Lower lobe of right lung (tissue), 2 donors: Measurements from ENCODE around the gene MYH9. TPM values are rescaled to one million over a fixed set of nuclear protein-coding genes. Genes with fewer than 3 reads are reported as not detected.
"Not testable (repeated sequence)": the region's sequence is repeated elsewhere in the genome, so short reads cannot be mapped to it uniquely, and the experiment has no call there.

Experiments used
- ATAC-seq, 2 donors: fragments of 200-7000 bp; cut with Tn5 transposase; one replicate each; pipeline ENCODE4 v1.9.1; 2020 to 2022; ENCODE audit warnings: mild to moderate bottlenecking in 2 of 2, moderate library complexity in 2 of 2
- DNase-seq: peaks from one replicate; pipeline ENCODE4 v3.0.0-alpha.2; 2020
- H3K27ac ChIP-seq: fragments of 200-600 bp; one replicate; pipeline ENCODE4 v1.8.0; 2022
- H3K27me3 ChIP-seq: fragments of 200-600 bp; one replicate; pipeline ENCODE4 v1.8.0; 2022; ENCODE audit warnings: low read depth
- H3K36me3 ChIP-seq: fragments of 200-600 bp; one replicate; pipeline ENCODE4 v1.8.0; 2022; ENCODE audit warnings: mild to moderate bottlenecking
- H3K4me1 ChIP-seq: fragments of 200-600 bp; one replicate; pipeline ENCODE4 v1.8.0; 2022
- H3K4me3 ChIP-seq: fragments of 200-600 bp; one replicate; pipeline ENCODE4 v1.8.0; 2022; ENCODE audit warnings: mild to moderate bottlenecking
- H3K9me3 ChIP-seq: fragments of 200-600 bp; one replicate; pipeline ENCODE4 v1.8.0; 2022
- CTCF ChIP-seq: fragments of 200-600 bp; IDR thresholded peaks from one replicate; pipeline ENCODE4 v1.8.0; 2022; ENCODE audit warnings: antibody characterized with exemption, mild to moderate bottlenecking
- intact Hi-C: fragments of 100-400 bp; cut with DNase I; formaldehyde crosslinking; loops from one replicate; pipeline ENCODE4 v1.11.0; 2022
- total RNA-seq: library from RNA; stranded (reverse); fragmentation: NEBNext Ultra II Directional; extraction: Animal tissue kit (Norgen Biotek cat#: 25700); gene quantifications from one replicate; pipeline ENCODE4 v1.2.1, GENCODE V29; 2021
- donor health status: DM: no; HTN: yes; CAD: no; lungs with severe emphysema.

MYH9 gene
- total RNA-seq, 1 donor from 2014 or later: 659 TPM

GRCh38 chr22:36417281-36417686 is 29.5 kb upstream of the MYH9 start:
- H3K4me3 ChIP-seq: no peak overlapping the region
- ATAC-seq (peak; percentile 82 to 88), DNase-seq (peak; percentile 69)
- no peaks in the 10 kb centered on the region for H3K27me3 ChIP-seq
- TF ChIP-seq CTCF: no peak
- H3K4me1 ChIP-seq: peaks cover 24% of the 10 kb centered on the region
- no peaks in the 10 kb centered on the region for H3K36me3 ChIP-seq
- H3K9me3 ChIP-seq: no peaks in the 10 kb centered on the region
- intact Hi-C loops: no loop called here
- H3K27ac ChIP-seq: peak overlapping the region; percentile 18

- Histone ChIP-seq H3K4me3 (no peak overlapping the region), H3K27me3 (no peaks in the 10 kb centered on the region), H3K4me1 (peaks cover 33% of the 10 kb centered on the region), H3K9me3 (no peaks in the 10 kb centered on the region), H3K36me3 (no peaks in the 10 kb centered on the region), H3K27ac (no peak overlapping the region)
- ATAC-seq (no peak), DNase-seq (no peak)
- TF ChIP-seq CTCF: no peak
- intact Hi-C loops: no loop called here
Measured at GRCh38 chr22:36415415-36416168, 27.8 kb upstream of the MYH9 start.

- DNase-seq (no peak), ATAC-seq (no peak)
- no peaks in the 10 kb centered on the region for H3K36me3 ChIP-seq
Measured at GRCh38 chr22:36413022-36413775, 25.4 kb upstream of the MYH9 start.

GRCh38 chr22:36411589-36412258 is 24.0 kb upstream of the MYH9 start:
- Histone ChIP-seq H3K36me3 (no peaks in the 10 kb centered on the region), H3K9me3 (no peaks in the 10 kb centered on the region), H3K27ac (no peak overlapping the region), H3K27me3 (no peaks in the 10 kb centered on the region), H3K4me1 (peaks cover 30% of the 10 kb centered on the region), H3K4me3 (no peak overlapping the region)
- no peak for DNase-seq
- no peak for TF ChIP-seq CTCF
- intact Hi-C loops: no loop called here
- ATAC-seq: no peak

More at GRCh38 chr22:36413022-36413775, 25.4 kb upstream of the MYH9 start:
- intact Hi-C loops: no loop called here
- TF ChIP-seq CTCF: no peak
- no peaks in the 10 kb centered on the region for H3K9me3 ChIP-seq
- no peak overlapping the region for H3K27ac ChIP-seq
- peaks cover 36% of the 10 kb centered on the region for H3K4me1 ChIP-seq
- H3K4me3 ChIP-seq: no peak overlapping the region
- H3K27me3 ChIP-seq: no peaks in the 10 kb centered on the region

GRCh38 chr22:36409911-36410756 is 22.4 kb upstream of the MYH9 start:
- peak overlapping the region; percentile 83 for H3K27ac ChIP-seq
- H3K4me3 ChIP-seq: peak overlapping the region; percentile 35
- intact Hi-C loops: no loop called here

GRCh38 chr22:36409554-36409910 is 21.8 kb upstream of the MYH9 start:
- H3K36me3 ChIP-seq, H3K9me3 ChIP-seq, intact Hi-C loops, DNase-seq, H3K27me3 ChIP-seq: not testable (repeated sequence)
- peaks cover 52% of the 10 kb centered on the region for H3K4me1 ChIP-seq
- peak in 1 of 2 donors; percentile 1 for ATAC-seq
- peak overlapping the region; percentile 83 for H3K27ac ChIP-seq
- peak overlapping the region; percentile 35 for H3K4me3 ChIP-seq

More at GRCh38 chr22:36409911-36410756, 22.4 kb upstream of the MYH9 start:
- peak; percentile 96 for DNase-seq
- Histone ChIP-seq H3K27me3 (no peaks in the 10 kb centered on the region), H3K4me1 (peaks cover 46% of the 10 kb centered on the region), H3K36me3 (no peaks in the 10 kb centered on the region), H3K9me3 (no peaks in the 10 kb centered on the region)
- ATAC-seq: peak; percentile 96 to 98
- no peak for TF ChIP-seq CTCF
